ENCODE measurements around the gene MIPOL1.

DNA sequence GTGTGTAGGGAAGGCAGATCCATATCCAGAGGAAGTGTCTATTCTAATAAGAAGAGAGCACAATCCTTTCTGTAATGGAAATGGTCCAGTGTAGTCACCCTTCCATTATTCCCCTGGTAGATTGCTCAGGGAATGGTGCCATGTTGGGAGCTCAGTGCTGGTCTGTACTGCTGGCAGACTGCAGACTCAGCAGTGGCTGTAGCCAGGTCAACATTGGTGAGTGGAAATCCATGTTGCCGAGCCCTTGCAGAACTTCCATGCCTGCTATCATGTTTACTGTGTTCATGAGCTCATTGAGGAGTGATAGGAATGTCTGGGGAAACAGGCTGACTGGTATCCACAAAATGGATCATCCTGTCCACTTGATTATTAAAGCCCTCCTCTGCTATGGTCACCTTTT is 128.7 kb downstream of the MIPOL1 start:
- TF ChIP-seq, protein P1, sequence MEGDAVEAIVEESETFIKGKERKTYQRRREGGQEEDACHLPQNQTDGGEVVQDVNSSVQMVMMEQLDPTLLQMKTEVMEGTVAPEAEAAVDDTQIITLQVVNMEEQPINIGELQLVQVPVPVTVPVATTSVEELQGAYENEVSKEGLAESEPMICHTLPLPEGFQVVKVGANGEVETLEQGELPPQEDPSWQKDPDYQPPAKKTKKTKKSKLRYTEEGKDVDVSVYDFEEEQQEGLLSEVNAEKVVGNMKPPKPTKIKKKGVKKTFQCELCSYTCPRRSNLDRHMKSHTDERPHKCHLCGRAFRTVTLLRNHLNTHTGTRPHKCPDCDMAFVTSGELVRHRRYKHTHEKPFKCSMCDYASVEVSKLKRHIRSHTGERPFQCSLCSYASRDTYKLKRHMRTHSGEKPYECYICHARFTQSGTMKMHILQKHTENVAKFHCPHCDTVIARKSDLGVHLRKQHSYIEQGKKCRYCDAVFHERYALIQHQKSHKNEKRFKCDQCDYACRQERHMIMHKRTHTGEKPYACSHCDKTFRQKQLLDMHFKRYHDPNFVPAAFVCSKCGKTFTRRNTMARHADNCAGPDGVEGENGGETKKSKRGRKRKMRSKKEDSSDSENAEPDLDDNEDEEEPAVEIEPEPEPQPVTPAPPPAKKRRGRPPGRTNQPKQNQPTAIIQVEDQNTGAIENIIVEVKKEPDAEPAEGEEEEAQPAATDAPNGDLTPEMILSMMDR (conservative IDR thresholded peaks at IDR 0.05; ENCODE audit: low read length): no peak
- no peak for TF ChIP-seq EZH2phosphoT487 (IDR thresholded peaks at IDR 0.05; ENCODE audit: borderline replicate concordance)
